ENCODE results near the gene SEMA6B. TPM values are rescaled to one million over a fixed set of nuclear protein-coding genes. Genes with fewer than 3 reads are reported as not detected.

Gene SEMA6B
- total and polyA plus RNA-seq, 10 donors, result 5.5 to 85.0 (median 46.5) TPM

DNA sequence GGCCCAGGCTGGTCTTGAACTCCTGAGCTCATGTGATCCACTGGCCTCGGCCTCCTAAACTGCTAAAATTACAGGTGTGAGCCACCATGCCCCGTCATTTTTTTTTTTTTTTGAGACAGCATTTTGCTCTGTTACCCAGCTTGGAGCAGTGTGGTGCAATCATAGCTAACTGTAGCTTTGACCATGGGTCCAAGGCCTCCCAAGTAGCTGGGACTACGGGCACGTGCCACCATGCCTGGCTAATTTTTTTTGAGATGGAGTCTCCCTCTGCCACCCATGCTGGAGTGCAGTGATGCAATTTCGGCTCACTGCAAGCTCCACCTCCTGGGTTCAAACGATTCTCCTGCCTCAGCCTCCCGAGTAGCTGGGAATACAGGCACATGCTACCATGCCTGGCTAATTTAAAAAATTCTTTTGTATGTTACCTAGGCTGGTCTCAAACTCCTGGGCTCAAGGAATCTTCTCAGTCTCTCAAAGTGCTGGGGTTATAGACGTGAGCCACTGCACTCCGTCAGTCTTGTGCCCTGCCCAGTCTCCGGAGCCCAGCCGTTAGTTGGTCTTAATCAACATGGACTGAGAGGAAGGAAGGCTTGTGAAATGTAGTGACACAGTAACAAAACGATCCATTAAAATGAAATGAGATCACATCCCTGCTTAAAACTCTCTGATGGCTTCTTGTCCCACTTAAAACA is 18.2 kb downstream of the SEMA6B start:
- peaks cover 0 to 27% (median 0%) of the 10 kb centered on the region in 6 donors for H3K36me3 ChIP-seq
- peaks cover 0 to 86% (median 47%) of the 10 kb centered on the region in 6 donors for H3K4me1 ChIP-seq
- H3K27ac ChIP-seq, result peak overlapping the region in 7 of 8 donors; percentile 78 to 95 (median 87)
- peak overlapping the region in 2 of 8 donors; percentile 24 to 59 for H3K4me3 ChIP-seq
- peaks cover 0 to 12% (median 9%) of the 10 kb centered on the region in 8 donors for H3K9me3 ChIP-seq
- peaks cover 0 to 52% (median 0%) of the 10 kb centered on the region in 7 donors for H3K27me3 ChIP-seq (replicated peaks in 1 of 7)
- intact Hi-C loops (cut with DNase I; ENCODE audit: low total_unique reads), result no loop called here
- WGBS, 5 donors, result 36 to 70% (median 57%) methylated on average over 12 of the region's 12 CpGs
- no peak for TF ChIP-seq POLR2A (IDR thresholded peaks at IDR 0.05)
- no peak for TF ChIP-seq CTCF (IDR thresholded peaks at IDR 0.05 in 8 of 11, conservative IDR thresholded peaks at IDR 0.05 in 3 of 11)
- peak in 1 of 3 donors; percentile 56 for TF ChIP-seq POLR2AphosphoS5 (IDR thresholded peaks at IDR 0.05)
- peak; percentile 80 for DNase-seq

- intact Hi-C loops (cut with DNase I; ENCODE audit: low total_unique reads), result no loop called here
- Histone ChIP-seq H3K4me1 (peaks cover 6 to 94% (median 58%) of the 10 kb centered on the region in 6 donors), H3K9me3 (peaks cover 0 to 12% (median 9%) of the 10 kb centered on the region in 8 donors), H3K4me3 (peak within 1 kb of the TSS in 6 of 8 donors; percentile 3 to 59 (median 14)), H3K27me3 (replicated peaks in 1 of 7) (peaks cover 0 to 66% (median 6%) of the 10 kb centered on the region in 7 donors), H3K36me3 (peaks cover 0 to 22% (median 0%) of the 10 kb centered on the region in 6 donors), H3K27ac (peak within 1 kb of the TSS in 7 of 8 donors; percentile 78 to 95 (median 87))
- 29 to 57% (median 35%) methylated on average over 12 to 14 of the region's 14 CpGs for WGBS, 5 donors
- DNase-seq, result peak; percentile 92
- TF ChIP-seq CTCF (IDR thresholded peaks at IDR 0.05 in 8 of 11, conservative IDR thresholded peaks at IDR 0.05 in 3 of 11) (peak in 1 of 11 experiments; percentile 11), POLR2A (IDR thresholded peaks at IDR 0.05) (peak in 1 of 3 donors; percentile 37), POLR2AphosphoS5 (IDR thresholded peaks at IDR 0.05) (peak; percentile 73 to 83 (median 76))
These were observed 19.5 kb downstream of the SEMA6B start, which contains the start of gene LRG1 for GRCh38 chr19:4539693-4540581. Gene LRG1, minus strand, starts transcription at chr19:4540036. Its CDS starts 23 bp downstream, at chr19:4540013.

DNA sequence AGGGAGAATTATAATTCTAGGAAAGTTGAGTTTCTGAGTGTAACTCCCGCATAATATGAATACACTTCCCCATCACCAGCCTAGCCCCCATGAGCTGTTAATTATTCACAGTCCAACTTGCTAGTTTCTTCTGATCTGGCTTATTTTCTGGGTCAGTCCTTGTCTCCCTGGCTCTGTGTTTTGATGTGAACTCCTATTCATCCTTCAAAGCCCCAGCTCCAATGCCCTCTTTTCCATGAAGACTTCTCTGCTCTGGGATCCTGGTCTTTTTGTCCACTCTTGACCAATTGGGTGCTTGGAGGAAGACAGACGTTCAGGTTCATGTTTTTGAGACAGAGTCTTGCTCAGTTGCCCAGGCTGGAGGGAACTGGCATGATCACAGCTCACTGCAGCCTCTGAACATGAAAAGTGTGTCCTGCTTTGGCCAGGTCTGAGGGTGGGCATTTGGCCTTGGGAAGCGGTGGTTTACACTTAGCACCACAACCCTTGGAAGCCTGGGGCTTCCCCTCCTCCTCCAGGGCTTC is 20.3 kb downstream of the SEMA6B start:
- intact Hi-C loops (cut with DNase I; ENCODE audit: low total_unique reads), result no loop called here
- Histone ChIP-seq H3K4me1 (peaks cover 7 to 96% (median 61%) of the 10 kb centered on the region in 6 donors), H3K9me3 (peaks cover 0 to 12% (median 9%) of the 10 kb centered on the region in 8 donors), H3K27ac (peak overlapping the region in 7 of 8 donors; percentile 78 to 95 (median 87)), H3K4me3 (peak overlapping the region in 6 of 8 donors; percentile 3 to 59 (median 14)), H3K36me3 (peaks cover 0 to 19% (median 0%) of the 10 kb centered on the region in 6 donors), H3K27me3 (replicated peaks in 1 of 7) (peaks cover 0 to 71% (median 7%) of the 10 kb centered on the region in 7 donors)
- DNase-seq, result no peak
- WGBS, 5 donors, result 61 to 84% (median 75%) methylated on average over 2 to 3 of the region's 3 CpGs
- no peak for TF ChIP-seq POLR2AphosphoS5 (IDR thresholded peaks at IDR 0.05)
- TF ChIP-seq CTCF (IDR thresholded peaks at IDR 0.05 in 8 of 11, conservative IDR thresholded peaks at IDR 0.05 in 3 of 11), result no peak
- TF ChIP-seq POLR2A (IDR thresholded peaks at IDR 0.05), result no peak

Measured in spleen (tissue), 11 donors.